DMS79 treated with DMSO at 0.1 percent for 48 hours (cell line): ENCODE results near the gene PRR19.

ENCODE experiments used
- DNase-seq: peaks from one replicate; lab custom pipeline; 2025; lab: John Stamatoyannopoulos, UW

Gene PRR19

DNA sequence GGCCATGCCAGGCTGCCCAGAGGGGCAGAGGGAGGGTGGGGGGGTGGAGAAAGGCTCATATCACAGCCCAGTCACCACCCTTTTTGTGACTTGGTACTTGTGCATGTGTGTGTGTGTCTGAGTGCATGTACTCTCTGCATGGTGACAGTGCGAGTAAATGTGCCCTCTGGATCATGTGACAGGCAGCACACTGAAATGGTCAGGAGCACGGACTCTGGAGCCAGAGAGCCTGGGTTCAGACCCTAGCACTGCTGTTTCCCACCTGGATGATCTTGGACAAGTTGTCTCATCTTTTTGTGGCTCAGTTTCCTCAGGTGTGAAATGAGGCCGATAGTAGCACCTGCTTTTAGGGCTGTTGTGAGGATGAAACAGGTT is 30.9 kb upstream of the PRR19 start:
- no peak for DNase-seq

DNA sequence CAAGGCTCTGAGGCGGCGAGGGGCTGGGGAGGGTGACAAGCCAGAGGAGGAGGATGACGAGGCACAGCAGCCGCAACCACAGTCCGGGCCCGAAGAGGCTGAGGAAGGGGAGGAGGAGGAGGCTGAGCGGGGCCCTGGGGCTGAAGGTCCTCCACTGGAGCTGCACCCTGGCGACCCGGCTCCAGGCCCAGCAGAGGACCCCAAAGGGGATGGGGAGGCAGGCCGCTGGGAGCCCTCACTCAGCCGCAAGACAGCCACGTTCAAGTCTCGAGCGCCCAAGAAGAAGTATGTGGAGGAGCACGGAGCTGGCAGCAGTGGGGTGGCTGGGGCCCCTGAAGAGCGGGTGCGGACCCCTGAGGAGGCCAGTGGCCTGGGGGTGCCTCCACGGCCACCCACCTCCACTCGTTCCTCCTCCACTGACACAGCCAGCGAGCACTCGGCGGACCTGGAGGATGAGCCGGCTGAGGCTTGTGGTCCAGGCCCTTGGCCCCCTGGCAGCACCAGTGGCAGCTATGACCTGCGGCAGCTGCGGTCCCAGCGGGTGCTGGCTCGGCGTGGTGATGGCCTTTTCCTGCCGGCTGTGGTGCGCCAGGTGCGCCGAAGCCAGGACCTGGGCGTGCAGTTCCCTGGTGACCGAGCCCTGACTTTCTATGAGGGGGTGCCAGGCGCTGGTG is 29.9 kb upstream of the PRR19 start:
- DNase-seq = no peak

DNA sequence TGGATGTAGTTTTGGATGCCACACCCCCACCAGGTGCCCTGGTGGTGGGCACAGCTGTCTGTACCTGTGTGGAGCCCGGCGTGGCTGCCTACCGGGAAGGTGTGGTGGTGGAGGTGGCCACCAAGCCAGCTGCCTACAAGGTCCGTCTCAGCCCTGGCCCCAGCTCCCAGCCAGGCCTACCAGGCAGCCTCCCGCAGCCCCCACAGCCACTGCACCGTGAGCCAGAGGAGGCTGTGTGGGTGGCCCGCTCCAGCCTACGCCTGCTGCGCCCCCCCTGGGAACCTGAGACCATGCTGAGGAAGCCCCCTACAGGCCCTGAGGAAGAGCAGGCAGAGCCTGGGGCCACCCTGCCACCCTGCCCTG is 29.4 kb upstream of the PRR19 start:
- no peak for DNase-seq

DNA sequence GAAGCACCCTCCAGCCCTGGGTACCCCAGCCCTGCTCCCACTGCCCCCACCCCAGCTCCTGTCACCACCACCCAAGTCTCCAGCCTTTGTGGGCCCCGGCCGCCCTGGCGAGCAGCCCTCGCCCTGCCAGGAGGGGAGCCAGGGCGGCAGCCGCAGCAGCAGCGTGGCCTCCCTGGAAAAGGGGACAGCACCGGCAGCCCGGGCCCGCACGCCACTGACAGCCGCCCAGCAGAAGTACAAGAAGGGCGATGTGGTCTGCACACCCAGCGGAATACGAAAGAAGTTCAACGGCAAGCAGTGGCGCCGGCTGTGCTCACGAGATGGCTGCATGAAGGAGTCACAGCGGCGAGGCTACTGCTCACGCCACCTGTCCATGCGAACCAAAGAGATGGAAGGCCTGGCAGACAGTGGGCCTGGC is 28.9 kb upstream of the PRR19 start:
- no peak for DNase-seq

DNA sequence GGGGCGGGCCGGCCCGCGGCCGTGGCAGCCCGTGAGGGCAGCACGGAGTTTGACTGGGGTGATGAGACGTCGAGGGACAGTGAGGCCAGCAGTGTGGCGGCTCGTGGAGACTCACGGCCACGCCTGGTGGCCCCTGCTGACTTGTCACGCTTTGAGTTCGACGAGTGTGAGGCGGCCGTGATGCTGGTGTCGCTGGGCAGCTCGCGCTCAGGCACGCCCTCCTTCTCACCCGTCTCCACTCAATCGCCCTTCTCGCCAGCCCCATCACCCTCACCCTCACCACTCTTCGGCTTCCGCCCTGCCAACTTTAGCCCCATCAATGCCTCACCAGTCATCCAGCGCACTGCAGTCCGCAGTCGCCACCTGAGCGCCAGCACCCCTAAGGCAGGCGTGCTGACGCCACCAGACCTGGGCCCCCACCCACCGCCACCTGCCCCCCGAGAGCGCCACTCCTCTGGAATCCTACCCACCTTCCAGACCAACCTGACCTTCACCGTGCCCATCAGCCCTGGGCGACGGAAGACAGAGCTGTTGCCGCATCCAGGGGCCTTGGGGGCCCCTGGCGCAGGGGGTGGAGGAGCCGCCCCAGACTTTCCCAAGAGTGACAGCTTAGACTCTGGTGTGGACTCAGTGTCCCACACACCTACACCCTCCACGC is 28.4 kb upstream of the PRR19 start:
- no peak for DNase-seq

DNA sequence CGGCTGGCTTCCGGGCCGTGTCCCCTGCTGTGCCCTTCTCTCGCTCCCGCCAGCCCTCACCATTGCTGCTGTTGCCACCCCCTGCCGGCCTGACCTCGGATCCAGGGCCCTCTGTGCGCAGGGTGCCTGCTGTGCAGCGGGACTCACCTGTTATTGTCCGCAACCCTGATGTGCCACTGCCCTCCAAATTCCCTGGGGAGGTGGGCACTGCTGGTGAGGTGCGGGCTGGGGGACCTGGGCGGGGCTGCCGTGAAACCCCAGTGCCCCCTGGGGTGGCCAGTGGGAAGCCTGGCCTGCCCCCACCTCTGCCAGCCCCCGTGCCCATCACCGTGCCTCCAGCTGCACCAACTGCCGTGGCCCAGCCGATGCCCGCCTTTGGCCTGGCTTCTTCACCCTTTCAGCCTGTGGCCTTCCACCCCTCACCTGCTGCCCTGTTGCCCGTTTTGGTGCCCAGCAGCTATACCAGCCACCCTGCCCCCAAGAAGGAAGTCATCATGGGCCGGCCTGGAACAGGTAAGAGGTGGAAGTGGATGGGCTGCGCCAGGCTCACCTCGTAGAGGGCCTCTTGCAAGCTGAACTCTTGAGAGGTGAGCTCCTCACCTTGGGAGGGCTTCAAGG is 27.8 kb upstream of the PRR19 start:
- DNase-seq = no peak

DNA sequence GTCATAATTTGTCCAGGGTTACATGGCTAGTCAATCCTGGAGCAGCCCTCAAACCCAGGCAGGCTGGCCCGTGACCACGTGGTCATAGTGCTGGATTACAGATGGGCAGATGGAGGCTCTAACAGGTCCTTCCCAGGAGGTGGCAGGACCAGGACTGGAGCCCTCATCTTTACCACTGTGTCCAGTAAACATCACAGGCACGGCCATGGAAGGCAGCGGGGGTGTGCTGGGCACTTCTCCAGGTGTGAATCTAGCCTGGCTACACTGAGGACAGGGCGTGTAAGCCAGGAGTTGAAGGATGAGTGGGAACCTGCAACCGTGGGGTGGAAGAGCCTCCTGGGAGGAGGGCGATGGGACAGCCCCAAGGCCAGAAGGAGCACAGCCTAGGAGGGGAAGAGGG is 26.8 kb upstream of the PRR19 start:
- DNase-seq = no peak

DNA sequence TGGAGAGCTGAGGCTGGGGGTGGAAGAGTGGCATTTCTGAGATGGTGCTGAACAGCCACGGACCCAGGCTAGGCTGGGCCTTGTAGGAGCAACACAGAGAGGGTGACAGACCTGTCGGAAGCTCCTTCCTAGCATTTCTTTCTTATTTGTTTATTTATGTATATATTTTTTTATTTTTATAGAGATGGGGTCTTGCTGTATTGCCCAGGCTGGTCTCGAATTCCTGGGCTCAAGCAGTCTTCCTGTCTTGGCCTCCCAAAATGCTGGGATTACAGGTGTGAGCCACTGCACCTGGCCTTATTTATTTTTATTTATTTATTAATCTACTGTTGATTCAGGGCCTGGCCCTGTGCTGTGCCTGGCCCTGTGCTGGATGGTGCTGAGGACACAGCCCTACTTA is 26.4 kb upstream of the PRR19 start:
- no peak for DNase-seq

DNA sequence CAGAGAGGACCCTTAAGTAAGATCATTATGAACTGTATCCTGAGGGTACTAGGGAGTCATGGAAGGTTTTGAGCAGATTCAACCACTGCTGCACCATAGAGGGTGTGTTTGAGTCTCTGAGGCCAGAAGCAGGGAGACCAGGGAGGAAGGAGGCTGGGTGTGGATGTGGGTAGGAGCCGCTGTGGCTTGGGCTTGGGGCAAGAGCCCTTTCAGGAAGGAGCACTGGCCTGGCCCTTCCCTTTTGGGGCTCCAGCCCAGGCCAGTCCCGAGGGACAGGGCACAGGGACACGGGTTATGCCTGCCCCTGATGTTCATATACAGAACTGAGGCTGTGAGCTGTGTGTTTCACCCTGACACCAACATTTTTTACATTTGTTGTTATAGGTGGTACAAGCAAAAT is 25.6 kb upstream of the PRR19 start:
- no peak for DNase-seq

DNA sequence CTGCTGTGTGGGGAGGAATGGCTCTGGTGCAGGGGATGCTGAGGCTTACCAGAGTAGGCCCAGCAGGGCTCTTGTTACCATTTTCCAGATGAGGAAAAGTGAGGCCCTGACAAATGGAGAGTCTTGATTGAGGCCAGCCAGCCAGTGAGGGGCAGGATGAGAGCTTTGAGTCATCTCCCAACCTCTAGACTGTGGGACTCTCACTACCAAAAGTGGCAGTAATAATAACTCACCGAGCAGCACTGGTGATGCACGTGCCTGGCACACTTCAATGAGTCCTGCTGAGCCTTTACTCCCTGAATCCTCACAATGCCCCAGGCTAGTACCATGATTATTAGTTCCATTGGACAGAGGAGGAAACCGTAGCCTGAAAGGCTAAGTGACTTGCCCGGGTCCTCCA is 25.1 kb upstream of the PRR19 start:
- no peak for DNase-seq

DNA sequence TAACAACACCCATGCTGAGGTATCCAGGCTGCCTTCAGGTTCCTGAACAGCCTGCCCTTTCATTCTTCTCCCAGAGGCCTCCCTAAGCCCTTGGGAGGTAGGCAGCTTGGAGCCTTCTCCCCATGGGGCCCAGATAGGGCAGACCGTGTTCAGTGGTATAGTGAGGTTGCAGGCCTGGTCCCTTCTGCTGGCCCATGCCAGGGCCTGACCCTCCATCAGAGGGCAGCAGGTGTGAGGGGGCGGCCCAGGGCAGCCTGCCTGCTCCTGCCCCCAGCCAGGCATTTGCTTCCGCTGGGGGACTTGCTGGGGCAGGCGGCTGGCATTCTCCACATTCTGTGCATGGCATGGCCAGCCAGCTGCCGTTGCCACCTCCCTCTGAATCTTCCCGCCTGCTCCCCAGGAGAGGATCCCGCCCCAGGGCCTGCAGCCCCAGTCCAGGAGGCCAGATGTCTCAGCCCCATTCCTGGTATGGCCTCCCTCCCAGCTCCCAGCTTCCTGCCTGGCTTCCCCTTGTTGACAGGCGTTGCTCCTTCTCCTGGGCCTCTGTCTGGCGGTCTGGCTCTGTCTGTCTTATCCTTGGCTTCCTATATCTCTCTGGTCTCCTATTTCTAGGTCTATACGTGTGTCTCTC is 24.0 kb upstream of the PRR19 start:
- no peak for DNase-seq

DNA sequence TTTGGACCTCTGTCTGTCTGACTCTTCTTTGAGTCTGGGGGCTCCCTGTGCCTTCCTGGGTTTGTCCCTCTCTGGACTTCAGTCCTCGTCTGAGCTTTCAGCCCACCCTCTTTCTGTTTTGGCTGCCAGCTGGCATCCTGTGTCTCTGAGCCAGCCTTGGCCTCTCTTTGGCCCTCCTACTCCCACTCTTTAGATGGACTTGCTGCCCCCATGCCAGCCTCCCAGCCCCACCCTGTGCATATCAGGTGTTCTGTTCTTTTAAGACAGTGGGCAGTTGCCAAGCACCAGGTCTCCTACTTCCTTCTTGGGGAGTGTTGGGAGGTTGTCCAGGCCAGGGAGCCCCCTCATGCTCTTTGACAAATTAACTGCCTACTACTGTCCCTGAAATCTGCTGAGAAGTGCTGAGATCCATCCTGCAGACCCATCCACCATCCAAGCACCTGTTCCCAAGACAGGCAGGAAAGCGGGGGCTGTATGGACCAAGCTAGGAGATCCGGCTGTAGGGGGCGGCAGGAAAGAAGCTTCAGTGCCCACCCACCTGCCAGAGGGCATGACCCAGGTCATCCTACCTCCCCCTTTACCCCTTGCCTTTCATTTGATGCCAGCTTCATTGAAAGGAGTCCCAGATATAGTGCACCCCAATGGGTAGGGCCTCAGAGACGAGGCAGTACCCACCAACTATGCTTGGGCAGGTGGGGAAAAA is 23.3 kb upstream of the PRR19 start:
- no peak for DNase-seq

DNA sequence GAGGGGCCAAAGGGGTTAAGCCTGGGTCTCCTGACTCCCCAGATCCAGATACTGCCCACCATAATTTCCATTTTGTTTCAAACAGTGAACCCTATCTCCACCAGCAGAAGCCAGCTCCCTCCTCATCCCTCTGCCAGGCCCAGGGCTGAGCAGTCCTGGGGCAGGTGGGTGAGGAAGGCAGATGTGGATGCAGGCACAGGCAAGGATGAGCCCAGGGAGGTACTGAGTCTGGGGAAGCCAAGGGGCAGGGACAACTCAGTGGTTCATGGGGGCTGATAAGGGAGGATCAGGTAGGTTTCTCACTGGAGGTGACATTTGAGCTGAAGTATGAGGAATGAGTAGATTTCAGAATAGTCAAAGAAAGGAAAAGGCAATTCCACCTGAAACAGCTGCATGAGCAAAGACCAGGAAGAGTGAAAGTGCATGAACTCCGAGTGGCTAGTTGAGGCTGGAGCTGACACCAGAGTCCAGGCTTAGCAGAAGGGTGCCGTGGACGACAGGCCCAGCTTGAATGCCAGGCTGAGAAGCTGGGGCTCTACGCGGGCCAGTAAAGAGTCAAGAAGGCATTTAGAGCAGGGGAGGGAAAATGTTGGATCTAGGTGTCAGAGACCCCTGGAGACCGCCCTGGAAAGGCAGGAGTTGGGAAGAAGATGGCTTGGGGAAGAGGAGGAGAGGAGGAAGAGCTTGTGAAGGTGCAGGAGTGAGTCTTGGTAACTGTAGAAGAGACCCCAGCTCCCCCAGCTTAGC is 22.6 kb upstream of the PRR19 start:
- DNase-seq = no peak

DNA sequence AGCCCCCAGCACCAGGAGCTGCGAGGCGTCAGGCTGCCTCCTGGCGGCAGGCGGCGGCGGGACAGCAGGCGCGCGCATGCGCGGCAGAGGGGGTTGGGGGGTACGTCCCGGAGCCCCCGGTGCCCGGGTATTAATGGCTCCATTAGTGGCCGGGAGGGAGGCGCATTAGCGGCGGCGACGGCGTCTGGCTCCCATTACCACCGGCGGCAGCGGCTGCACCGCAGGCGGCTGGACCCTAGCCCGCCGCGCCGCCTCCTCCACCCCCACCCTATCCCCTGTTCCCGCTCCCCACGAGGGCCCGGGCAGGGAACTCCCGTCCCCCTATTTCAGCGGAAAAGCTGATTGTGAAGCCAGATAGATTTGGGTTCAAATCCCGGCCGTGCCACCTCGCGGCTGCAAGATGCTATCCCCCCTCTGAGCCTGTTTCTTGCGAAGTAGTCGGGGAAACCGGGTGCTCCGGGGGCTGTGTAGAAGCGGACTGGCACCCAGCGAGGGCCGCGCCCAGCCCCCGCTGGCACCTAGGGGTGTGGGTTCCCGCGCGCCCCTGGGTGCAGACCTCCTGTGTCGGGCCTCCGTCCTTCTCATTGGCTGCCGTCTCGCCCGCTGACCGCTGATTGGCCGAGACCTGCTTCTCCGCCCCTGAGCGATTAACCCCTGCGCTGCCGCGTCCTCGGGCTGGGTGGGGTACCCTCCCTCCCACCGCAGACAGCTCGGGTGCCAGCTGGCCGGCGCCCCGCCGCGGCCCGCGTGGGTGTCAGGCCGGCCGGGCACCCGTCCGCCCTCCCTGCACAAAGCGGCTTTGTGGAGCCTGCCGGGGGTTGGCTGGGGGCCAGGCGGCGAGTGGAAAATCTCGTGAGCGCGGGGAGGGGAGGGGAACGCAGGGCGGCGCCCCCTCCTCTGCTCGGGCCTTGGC is 21.8 kb upstream of the PRR19 start:
- peak; percentile 91 for DNase-seq

DNA sequence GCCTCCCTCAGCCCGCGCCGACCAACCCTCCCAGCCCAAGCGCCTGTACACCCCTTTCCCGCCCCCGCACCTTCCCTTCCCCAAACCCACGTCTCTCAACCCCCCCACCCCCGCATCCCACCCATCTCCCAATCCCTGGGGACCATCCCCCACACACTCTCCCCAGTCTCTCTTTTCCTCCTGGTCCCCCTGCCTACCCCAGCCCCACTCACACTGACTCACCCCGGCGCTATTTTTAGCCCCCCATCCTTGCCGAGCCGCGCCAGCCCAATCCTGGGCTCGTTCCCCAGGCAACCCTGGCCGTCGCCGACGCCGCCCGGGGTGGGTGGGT is 21.2 kb upstream of the PRR19 start:
- DNase-seq = peak; percentile 62

DNA sequence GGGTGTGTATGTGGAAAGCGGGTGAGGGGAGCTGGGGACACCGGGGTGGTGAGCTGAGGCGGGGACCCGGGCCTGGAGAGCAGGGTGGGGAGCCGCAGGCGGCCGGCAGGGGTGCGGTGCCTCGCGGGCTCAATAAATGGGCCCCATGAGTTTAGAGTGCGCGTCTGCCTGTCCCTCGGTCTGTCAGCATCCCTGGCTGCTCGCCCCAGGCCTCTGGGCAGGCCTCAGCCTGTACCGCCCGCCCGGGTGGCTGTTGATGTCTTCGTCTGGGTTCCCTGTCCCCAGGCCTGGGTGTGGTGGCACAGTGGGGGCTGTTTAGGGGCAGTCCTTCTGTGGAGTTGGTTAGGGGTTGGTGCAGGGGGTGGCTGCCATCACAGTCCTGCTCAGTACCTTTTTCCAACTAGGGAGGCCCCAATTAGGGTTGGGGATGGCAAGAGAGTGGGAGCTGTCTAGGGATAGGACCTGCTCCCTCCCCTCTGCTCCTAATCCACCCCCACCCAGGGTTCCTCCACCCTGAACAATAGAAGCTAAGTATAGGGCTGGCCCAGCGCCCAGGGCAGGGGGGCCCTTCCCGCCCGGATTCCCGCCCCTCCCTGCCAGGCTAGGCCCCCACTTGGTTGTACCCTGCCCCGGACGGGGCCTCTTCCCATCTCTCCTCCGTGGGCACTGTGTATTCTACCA is 20.6 kb upstream of the PRR19 start:
- peak; percentile 21 for DNase-seq

DNA sequence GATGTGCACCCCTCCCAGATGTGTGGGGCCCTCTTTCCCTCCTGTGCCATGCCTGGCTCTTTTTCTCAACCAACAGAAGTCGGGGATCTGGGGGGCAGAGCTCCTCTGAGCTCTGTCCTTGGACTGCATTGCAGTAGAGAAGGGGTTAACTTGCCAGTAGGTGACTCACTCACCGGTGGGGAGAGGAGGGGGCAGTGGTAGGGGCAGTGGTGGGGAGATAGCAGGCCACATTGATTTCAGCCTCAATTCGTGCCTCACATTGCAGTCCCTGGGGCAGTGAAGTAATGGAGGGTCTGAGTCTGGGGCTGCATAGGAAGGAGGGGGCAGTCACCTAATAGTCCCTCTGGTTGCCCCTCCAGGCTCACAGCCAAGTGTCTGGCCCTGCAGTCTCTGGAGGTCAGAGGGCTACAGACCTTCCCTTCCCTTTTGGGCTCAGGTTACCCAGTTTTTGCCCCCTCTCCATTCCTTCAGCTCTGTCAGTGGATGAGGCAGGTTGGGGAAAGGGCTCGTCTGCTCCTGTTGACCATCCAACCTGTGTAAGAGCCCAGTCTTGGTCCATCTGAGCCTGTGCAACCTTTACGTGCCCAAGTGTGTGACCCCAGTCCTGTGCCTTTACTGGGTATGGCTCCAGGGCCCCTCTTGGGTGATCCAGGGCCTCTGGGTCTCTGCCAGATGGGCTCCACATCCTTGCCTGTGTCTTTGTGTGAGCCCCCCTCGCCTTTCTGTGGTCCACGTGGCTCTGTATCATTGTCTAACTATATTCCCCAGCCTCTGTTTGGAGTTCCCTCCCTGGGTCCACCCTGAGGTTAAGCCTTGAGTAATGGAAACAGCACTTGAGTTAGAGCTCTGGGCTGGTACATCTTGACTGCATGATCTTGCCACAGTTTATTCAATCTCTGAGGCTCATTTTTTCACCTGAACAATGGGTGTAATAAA is 19.8 kb upstream of the PRR19 start:
- DNase-seq = peak; percentile 16

DNA sequence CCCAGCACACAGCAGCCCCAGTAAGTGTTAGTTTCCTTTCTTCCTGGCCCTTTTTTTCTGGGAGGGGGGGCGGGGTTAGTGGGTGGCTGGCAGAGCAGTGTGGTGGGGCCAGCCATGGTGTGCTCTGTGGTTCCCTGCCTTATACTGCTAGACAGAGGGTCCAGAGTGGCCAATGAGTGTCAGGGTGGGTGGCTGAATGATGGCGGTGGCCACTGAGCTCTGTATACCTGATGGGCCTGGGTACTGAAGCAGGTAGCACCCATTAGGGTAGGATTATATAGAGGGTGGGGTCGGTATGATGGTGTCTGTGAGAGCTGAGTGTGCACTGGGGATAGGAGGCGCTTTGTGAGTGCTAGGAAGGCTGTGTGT is 19.1 kb upstream of the PRR19 start:
- DNase-seq = no peak
